T-helper 17 cell (primary cell): Measurements from ENCODE around the gene RIMKLB. TPM values are rescaled to one million over a fixed set of nuclear protein-coding genes. Genes with fewer than 3 reads are reported as not detected.
"Not testable (repeated sequence)": the region's sequence is repeated elsewhere in the genome, so short reads cannot be mapped to it uniquely, and the experiment has no call there.

Experiments
- ATAC-seq: fragments of 150-1000 bp; cut with Tn5 transposase; 2 replicates; pipeline ENCODE4 v1.10.0; 2021; ENCODE audit warnings: mild to moderate bottlenecking, moderate library complexity
- DNase-seq, 3 donors: peaks; one replicate each; pipeline versions ENCODE4 v3.0.0 to v3.0.0-alpha.2; 2020 to 2021
- H3K9me3 ChIP-seq: one replicate; pipeline ENCODE4 v1.7.0; 2013; ENCODE audit warnings: low read length, mild to moderate bottlenecking; ENCODE audit not compliant: control insufficient read depth, poor library complexity, severe bottlenecking
- H3K27ac Mint-ChIP-seq: one replicate; pipeline ENCODE4 v1.8.0; 2022; ENCODE audit warnings: mild to moderate bottlenecking, moderate library complexity, mixed read lengths
- H3K27me3 Mint-ChIP-seq: one replicate; pipeline ENCODE4 v1.8.0; 2022; ENCODE audit warnings: mixed read lengths
- H3K36me3 Mint-ChIP-seq: one replicate; pipeline ENCODE4 v1.8.0; 2022; ENCODE audit warnings: low read depth, mixed read lengths
- H3K4me1 Mint-ChIP-seq: one replicate; pipeline ENCODE4 v1.8.0; 2022; ENCODE audit warnings: mild to moderate bottlenecking, mixed read lengths
- H3K4me3 Mint-ChIP-seq: one replicate; pipeline ENCODE4 v1.8.0; 2022; ENCODE audit warnings: mild to moderate bottlenecking, moderate library complexity, mixed read lengths
- total RNA-seq, 4 donors: library from RNA in 2 of 4; stranded (reverse) in 2 of 4; gene quantifications; one replicate each; pipeline ENCODE4 v1.2.3 and lab custom pipeline; 2022 to 2026

Gene RIMKLB
- total RNA-seq, 2 donors from 2014 or later = 15.1 to 15.2 TPM

DNA sequence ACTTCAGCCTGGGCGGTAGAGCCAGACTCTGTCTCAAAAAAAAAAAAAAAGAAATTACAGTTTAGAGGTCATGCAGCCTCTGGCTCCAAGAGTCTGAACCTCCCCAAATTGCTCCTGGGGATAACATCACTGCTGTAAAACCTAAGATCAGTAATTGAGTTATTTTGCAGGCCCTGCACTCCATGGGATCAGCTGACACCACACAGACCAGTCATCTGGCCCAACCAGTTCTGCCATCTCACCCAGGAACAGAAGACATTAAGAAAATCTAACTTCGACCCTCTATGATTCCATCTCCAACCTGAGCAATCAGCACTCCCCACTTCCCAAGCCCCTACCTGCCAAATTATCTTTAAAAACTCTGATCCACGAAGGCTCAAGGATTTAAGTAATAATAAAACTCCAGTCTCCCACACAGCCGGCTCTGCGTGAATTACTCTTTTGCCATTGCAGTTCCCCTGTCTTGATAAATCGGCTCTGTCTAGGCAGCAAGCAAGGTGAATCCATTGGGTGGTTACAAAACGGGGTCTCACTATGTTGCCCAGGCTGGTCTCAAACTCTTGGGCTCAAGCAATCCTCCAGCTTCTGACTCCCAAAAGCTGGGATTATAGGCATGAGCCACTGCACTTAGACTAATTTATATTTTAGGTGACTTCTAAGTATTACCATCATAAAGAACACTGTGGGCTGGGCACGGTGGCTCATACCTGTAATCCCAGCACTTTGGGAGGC lies 123.1 kb downstream of the RIMKLB start:
- not testable (repeated sequence) for H3K4me3 Mint-ChIP-seq, H3K36me3 Mint-ChIP-seq, DNase-seq, ATAC-seq, H3K27ac Mint-ChIP-seq, H3K9me3 ChIP-seq, H3K4me1 Mint-ChIP-seq
- H3K27me3 Mint-ChIP-seq = peaks cover 14% of the 10 kb centered on the region

DNA sequence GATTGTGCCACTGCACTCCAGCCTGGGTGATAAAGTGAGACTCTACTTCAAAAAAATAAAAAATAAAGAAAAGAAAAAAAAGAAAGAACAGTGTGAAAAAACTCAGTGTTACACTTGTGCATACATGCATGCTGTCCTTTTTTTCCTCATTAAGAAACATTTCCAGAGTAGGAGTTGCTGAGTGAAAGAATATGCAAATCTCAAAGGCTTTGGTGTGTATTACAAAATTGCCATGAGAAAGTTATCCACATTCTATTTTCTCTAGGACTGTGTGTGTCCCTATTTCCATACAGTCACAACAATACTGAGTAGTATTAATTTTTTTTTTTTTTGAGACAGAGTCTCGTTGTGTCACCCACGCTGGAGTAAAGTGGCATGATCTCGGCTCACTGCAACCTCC lies 123.8 kb downstream of the RIMKLB start:
- no peak for DNase-seq
- no peak for ATAC-seq
- H3K27ac Mint-ChIP-seq = no peak overlapping the region
- H3K9me3 ChIP-seq = no peaks in the 10 kb centered on the region
- no peaks in the 10 kb centered on the region for H3K4me1 Mint-ChIP-seq
- peaks cover 2% of the 10 kb centered on the region for H3K36me3 Mint-ChIP-seq
- H3K27me3 Mint-ChIP-seq = peaks cover 14% of the 10 kb centered on the region
- H3K4me3 Mint-ChIP-seq = no peak overlapping the region

DNA sequence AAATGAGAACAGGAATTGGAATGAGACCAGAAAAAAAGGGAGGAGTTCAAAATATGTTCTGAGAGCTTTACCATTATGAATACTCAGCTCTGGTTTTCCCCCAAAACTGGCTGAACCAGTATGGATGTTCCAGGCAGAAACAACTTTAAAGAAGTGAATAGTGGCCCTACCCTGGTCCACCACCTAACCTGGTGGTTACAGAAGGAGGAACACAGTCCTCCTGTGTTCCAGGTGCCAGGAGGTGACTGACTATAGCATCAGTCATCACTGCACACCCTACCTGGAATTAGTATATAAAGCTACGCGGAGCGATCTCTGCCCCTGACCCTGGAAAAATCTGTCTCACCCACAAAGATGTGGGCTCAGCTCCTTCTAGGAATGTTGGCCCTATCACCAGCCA lies 124.5 kb downstream of the RIMKLB start, which contains the start of gene A2ML1:
Gene A2ML1, plus strand, starts transcription at position 324 of the 400 bp plus-strand sequence. Its CDS starts 31 bp downstream, at position 355.
- no peak for DNase-seq
- H3K9me3 ChIP-seq = no peaks in the 10 kb centered on the region
- Mint-ChIP-seq H3K36me3 (peaks cover 2% of the 10 kb centered on the region), H3K4me1 (no peaks in the 10 kb centered on the region), H3K27me3 (peaks cover 17% of the 10 kb centered on the region), H3K4me3 (no peak within 1 kb of the TSS), H3K27ac (no peak within 1 kb of the TSS)
- ATAC-seq = no peak

DNA sequence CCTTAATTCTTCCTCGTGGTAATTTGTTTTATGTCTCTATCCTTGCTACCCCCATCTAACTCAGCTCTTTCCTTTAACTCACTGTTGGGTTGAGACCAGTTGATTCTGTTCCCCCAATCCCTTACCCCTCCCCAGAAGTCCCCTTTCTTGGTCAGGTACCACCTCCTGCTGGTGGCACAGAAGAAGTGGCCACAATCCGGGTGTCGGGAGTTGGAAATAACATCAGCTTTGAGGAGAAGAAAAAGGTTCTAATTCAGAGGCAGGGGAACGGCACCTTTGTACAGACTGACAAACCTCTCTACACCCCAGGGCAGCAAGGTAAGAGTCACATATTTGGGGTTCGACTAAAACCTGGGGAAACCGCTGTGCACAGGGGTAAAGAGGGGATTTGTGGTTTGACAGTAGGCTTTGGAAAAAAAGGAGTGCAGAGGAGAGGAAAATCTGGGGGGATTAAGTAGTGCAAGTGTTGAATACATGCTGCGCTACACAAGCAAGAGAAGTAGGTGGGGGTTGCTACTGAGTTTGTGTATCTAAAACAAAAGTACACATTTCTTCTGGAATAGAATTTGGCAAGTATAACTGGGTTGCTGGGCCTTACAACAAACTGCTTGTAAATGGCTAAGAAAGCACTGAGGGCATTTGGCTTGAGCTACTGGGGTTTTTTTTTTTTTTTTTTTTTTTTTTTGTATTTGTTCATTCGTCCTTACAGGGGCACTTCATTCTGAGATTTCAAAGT lies 125.9 kb downstream of the RIMKLB start:
- DNase-seq = no peak
- no peaks in the 10 kb centered on the region for H3K4me1 Mint-ChIP-seq
- no peak for ATAC-seq
- no peaks in the 10 kb centered on the region for H3K9me3 ChIP-seq
- H3K4me3 Mint-ChIP-seq = no peak overlapping the region
- peaks cover 2% of the 10 kb centered on the region for H3K36me3 Mint-ChIP-seq
- H3K27ac Mint-ChIP-seq = no peak overlapping the region
- peaks cover 32% of the 10 kb centered on the region for H3K27me3 Mint-ChIP-seq

DNA sequence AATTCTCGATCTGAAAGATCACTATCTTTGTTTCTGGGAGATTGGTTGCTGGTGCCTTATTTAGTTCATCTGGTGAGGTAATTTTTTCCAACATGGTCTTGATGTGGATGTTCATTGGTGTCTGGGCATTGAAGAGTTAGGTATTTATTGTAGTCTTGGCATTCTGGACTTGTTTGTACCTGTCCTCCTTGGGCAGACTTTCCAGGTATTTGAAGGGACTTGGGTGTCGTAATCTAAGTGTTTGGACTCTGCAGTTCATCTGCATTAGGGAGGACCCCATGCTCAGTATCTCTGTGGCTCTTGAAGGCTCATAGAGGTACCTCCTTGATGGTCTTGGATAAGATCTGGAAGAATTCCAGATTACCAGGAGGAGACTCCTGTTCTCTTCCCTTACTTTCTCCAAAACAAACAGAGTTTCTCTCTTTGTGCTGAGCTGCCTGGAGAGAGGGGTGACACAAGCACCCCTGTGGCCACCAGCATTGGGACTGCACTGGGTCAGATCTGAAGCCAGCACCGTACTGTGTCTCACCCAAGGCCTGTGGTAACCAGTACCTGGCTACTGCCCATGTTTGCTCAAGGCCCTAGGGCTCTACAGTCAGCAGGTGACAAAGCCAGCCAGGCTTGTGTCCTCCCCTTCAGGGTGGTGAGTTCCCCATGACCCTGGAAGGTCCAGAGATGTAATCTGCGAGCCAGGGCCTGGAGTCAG lies 129.9 kb downstream of the RIMKLB start:
- H3K4me1 Mint-ChIP-seq = peaks cover 3% of the 10 kb centered on the region
- ATAC-seq (no peak), DNase-seq (no peak)
- peaks cover 2% of the 10 kb centered on the region for H3K36me3 Mint-ChIP-seq
- H3K27me3 Mint-ChIP-seq = peaks cover 38% of the 10 kb centered on the region
- H3K9me3 ChIP-seq = no peaks in the 10 kb centered on the region
- no peak overlapping the region for H3K27ac Mint-ChIP-seq
- H3K4me3 Mint-ChIP-seq = no peak overlapping the region

DNA sequence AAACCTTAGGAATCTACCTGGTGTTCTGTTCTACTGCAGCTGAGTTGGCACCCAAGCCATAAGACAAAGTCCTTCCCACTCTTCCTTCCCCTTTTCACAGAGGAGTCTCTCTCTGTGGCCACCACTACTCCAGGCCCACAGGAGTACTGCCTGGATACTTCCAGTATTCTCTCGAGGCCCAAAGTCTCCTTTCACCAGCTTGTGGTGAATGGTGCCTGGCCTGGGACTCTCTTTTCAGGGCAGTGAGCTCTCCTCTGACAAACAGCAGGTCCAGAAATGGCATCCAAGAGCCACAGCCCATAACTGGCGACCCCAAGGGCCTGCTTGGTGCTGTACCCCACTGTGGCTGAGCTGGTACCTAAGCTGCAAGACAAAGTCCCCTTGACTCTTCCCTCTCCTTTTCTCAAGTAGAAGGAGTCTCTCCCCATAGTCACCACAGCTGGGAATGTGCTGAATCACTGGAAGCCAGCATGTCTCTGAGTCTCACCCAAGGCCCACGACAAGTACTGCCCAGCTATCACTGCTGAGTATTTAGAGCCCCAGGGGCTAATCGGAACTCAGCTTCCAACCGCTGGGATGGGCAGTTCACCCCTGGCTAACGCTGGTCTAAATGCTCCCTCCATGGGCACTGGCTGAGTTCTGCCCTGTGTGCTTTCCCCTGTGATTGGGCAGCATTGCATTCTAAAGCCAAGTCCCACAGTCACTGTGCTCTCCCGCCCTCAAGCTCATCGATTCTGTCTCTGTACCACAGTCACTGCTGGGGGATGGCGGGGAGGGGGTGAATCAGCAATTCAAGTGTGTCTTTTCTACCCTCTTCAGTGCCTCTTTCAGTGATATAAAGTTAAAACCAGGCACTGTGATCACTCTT lies 130.7 kb downstream of the RIMKLB start:
- H3K9me3 ChIP-seq = no peaks in the 10 kb centered on the region
- Mint-ChIP-seq H3K27ac (no peak overlapping the region), H3K4me3 (no peak overlapping the region), H3K27me3 (peaks cover 39% of the 10 kb centered on the region), H3K4me1 (peaks cover 3% of the 10 kb centered on the region), H3K36me3 (no peaks in the 10 kb centered on the region)
- ATAC-seq (no peak), DNase-seq (no peak)

DNA sequence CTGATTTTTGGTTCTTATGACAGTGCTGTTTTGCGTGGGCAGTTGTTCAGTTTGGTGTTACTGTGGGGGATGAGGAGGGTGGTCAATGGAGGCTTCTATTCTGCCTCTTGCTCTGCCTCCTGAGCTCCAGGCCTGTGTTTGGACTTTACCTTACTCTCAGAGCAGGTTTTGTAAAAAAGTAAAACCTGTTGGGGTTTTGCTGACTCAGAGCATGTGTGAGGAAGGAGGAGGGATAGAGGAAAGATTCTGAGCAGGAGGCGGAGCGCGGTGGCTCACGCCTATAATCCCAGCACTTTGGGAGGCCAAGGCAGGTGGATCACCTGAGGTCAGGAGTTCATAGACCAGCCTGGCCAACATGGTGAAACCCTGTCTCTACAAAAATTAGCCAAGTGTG lies 131.3 kb downstream of the RIMKLB start:
- no peak for ATAC-seq
- peaks cover 41% of the 10 kb centered on the region for H3K27me3 Mint-ChIP-seq

DNA sequence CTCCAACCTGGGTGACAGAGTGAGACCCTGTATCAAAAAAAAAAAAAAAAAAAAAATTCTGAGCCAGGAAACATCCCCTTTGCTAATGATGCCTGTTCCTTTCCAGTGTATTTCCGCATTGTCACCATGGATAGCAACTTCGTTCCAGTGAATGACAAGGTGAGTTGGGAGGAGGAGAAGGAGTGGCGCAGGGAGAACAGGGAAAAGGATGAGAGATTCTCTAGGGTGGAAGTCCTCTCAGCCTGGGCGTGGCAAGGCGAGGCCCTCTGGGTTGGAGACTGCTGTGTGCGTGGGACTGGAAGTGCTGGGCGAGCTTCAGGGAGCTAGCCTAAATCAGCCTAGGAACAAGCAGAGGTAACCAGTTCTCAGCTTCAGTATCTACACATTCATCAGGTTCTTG lies 131.8 kb downstream of the RIMKLB start:
- Mint-ChIP-seq H3K27me3 (peaks cover 45% of the 10 kb centered on the region), H3K27ac (no peak overlapping the region), H3K4me1 (peaks cover 3% of the 10 kb centered on the region), H3K4me3 (no peak overlapping the region), H3K36me3 (no peaks in the 10 kb centered on the region)
- ATAC-seq (no peak), DNase-seq (no peak)
- H3K9me3 ChIP-seq = no peaks in the 10 kb centered on the region

More for the DNA sequence above, 131.3 kb downstream of the RIMKLB start:
- DNase-seq = no peak
- peaks cover 3% of the 10 kb centered on the region for H3K4me1 Mint-ChIP-seq
- H3K27ac Mint-ChIP-seq = no peak overlapping the region
- H3K9me3 ChIP-seq = no peaks in the 10 kb centered on the region
- no peaks in the 10 kb centered on the region for H3K36me3 Mint-ChIP-seq
- no peak overlapping the region for H3K4me3 Mint-ChIP-seq

DNA sequence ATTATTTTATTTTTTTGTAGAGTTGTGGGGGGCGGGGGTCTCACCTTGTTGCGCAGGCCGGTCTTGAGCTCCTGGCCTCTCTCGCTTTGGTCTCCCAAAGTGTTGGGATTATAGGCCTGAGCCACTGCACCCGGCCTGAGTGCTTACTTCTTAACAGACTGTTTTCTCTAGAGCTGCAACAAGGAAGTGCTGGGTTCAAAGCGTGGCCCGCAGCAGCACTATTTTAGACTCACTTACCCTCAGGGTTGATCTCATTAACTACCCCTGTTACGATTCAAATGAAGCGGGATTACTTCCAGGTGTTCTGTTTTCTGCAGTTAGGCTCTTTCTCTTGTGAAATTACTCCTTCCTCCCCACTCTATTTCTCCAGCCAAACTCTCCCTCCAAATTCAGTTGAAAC lies 133.3 kb downstream of the RIMKLB start:
- H3K36me3 Mint-ChIP-seq = no peaks in the 10 kb centered on the region
- peaks cover 50% of the 10 kb centered on the region for H3K27me3 Mint-ChIP-seq
- peaks cover 3% of the 10 kb centered on the region for H3K4me1 Mint-ChIP-seq
- DNase-seq = no peak
- ATAC-seq = no peak
- H3K9me3 ChIP-seq = no peaks in the 10 kb centered on the region
- no peak overlapping the region for H3K4me3 Mint-ChIP-seq
- no peak overlapping the region for H3K27ac Mint-ChIP-seq

DNA sequence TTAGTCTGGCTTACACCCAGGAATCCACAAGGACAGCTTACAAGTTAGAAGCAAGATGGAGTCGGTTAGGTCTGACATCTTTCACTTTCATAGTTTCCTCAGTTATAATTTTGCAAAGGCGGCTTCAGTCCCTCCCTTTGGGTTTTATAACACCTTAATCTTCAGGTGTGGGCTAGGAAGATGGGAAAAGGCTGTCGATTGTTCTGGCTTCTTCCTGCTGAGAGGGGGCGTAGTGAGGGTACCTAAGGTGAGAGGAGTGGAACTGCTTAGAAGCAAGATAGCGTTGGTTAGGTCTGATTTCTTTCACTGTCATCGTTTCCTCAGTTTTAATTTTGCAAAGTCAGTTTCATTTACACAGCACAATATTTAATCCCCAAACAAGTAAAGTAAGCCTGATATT lies 134.7 kb downstream of the RIMKLB start:
- Mint-ChIP-seq H3K36me3 (no peaks in the 10 kb centered on the region), H3K4me1 (peaks cover 3% of the 10 kb centered on the region), H3K27ac (no peak overlapping the region), H3K4me3 (no peak overlapping the region), H3K27me3 (peaks cover 59% of the 10 kb centered on the region)
- no peak for DNase-seq
- no peaks in the 10 kb centered on the region for H3K9me3 ChIP-seq
- ATAC-seq = no peak
